ENCODE measurements around the gene CFAP61. TPM values are rescaled to one million over a fixed set of nuclear protein-coding genes. Genes with fewer than 3 reads are reported as not detected.
A peak's percentile ranks its signal among the peaks of the same experiment; 100 is the strongest.

The CFAP61 gene
- total RNA-seq, 4 donors from 2014 or later, result 17.1 to 94.8 (median 41.4) TPM

DNA sequence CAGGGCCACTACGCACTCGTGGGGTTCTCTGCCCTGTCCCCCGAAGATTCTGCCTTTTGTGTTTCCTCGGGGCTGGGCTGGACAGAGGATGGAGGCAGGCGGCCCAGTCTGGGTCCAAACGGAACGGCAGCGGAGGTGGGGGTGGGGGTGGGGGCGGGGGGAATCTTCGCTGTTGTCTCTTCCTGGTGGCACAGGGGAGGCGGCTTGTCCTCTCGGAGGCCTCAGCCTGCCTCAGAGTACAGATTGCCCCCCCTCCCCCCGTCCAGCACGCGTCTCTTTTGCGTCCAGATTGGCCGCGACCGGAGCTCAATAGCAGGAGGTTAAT lies 314.2 kb downstream of the CFAP61 start:
- intact Hi-C loops (cut with DNase I; ENCODE audit: low total_unique reads) (no loop called here), in situ Hi-C loops (cut with MboI; ENCODE audit: low sequenced_read_pairs in 4 of 4) (no loop called here)
- Histone ChIP-seq H3K36me3 (no peaks in the 10 kb centered on the region), H3K27ac (no peak overlapping the region), H3K4me3 (no peak overlapping the region), H3K4me1 (peaks cover 3 to 8% of the 10 kb centered on the region in 2 donors), H3K27me3 (peaks cover 67 to 77% (median 76%) of the 10 kb centered on the region in 3 donors), H3K9me3 (no peaks in the 10 kb centered on the region)
- DNase-seq (no peak), ATAC-seq (no peak)
- TF ChIP-seq, protein P1, sequence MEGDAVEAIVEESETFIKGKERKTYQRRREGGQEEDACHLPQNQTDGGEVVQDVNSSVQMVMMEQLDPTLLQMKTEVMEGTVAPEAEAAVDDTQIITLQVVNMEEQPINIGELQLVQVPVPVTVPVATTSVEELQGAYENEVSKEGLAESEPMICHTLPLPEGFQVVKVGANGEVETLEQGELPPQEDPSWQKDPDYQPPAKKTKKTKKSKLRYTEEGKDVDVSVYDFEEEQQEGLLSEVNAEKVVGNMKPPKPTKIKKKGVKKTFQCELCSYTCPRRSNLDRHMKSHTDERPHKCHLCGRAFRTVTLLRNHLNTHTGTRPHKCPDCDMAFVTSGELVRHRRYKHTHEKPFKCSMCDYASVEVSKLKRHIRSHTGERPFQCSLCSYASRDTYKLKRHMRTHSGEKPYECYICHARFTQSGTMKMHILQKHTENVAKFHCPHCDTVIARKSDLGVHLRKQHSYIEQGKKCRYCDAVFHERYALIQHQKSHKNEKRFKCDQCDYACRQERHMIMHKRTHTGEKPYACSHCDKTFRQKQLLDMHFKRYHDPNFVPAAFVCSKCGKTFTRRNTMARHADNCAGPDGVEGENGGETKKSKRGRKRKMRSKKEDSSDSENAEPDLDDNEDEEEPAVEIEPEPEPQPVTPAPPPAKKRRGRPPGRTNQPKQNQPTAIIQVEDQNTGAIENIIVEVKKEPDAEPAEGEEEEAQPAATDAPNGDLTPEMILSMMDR (IDR thresholded peaks at IDR 0.05 in 4 of 5, conservative IDR thresholded peaks at IDR 0.05 in 1 of 5), result no peak
- TF ChIP-seq POLR2A (IDR thresholded peaks at IDR 0.05), result no peak

DNA sequence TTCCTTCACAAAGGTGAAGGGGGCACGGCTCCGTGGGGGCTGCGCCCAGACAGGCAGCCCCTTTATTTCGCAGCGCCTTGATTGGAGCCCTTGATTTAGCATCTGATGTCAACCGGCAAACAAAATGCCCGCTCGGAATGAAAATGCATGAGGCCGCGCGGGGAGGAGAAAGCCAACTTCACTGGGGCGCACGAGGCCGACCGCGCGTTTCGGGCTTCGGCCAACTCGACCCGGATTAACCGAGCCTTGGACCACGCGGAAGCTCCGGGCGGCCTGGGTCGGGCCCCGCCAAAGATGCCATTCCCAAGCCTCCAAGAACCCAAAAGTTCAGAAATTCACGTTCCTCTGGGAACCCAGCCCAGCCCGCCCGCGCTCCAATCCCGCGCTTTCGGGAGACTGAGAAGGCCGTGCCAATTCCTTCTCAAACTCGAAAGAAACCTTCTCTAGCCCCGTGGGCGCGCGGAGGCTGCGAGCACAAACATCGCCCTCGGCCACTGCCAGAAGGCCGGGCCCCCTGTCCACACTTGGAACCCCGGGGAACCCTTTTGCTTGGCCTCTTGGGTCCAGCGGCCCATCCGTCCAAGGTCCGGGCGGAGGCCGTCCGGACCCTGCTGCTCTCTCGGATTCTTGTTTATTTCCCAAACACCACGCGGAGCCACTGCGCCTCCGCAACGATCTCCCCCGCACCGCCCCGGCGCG lies 314.7 kb downstream of the CFAP61 start:
- H3K27ac ChIP-seq, result no peak overlapping the region
- ATAC-seq, result no peak
- H3K9me3 ChIP-seq, result no peaks in the 10 kb centered on the region
- no peaks in the 10 kb centered on the region for H3K36me3 ChIP-seq
- no peak for DNase-seq
- TF ChIP-seq, protein P1 (IDR thresholded peaks at IDR 0.05 in 4 of 5, conservative IDR thresholded peaks at IDR 0.05 in 1 of 5), result no peak
- TF ChIP-seq POLR2A (IDR thresholded peaks at IDR 0.05), result no peak
- in situ Hi-C loops (cut with MboI; ENCODE audit: low sequenced_read_pairs in 4 of 4) (no loop called here), intact Hi-C loops (cut with DNase I; ENCODE audit: low total_unique reads) (no loop called here)
- peaks cover 3 to 8% of the 10 kb centered on the region in 2 donors for H3K4me1 ChIP-seq
- H3K27me3 ChIP-seq, result peaks cover 70 to 77% (median 73%) of the 10 kb centered on the region in 3 donors
- H3K4me3 ChIP-seq, result peak overlapping the region in 3 of 4 donors; percentile 29 to 46 (median 36)

DNA sequence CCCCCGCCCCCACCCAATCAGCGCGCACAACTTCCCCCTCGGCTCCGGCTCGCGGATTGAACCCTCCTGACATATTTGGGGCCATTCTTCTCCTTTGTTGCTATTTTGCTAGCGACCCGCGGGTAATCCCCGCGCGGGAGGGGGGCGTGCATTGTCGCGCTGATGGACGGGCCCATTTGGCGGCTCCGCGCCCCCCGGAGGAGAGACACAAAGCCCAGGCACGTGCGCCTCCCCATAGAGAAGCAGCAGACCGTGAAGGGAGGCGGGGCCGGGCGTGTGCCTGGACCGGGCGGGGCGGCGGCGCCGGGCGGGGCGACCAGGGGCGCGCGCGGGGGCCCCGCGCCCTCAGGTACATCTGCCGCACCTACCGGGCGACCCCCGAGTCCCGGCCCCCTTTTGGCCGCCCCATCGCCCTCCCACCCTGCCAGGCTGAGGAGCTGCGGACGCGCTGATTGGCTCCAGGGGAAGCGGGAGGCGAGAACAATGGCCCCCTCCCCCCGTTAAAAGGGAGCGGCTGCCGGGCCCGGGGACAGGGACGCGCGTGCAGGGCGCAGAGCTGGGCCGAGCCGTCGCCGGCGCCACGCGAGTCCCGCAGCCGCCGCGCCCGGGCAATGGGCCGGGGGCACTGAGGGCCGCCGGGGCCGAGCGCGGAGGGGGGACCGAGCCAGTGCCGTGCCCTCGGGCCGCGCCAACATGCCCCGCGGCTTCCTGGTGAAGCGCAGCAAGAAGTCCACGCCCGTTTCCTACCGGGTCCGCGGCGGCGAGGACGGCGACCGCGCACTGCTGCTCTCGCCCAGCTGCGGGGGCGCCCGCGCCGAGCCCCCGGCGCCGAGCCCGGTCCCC lies 315.5 kb downstream of the CFAP61 start, which contains the start of gene INSM1:
TSS of gene INSM1 (plus strand) at position 530 of the 843 bp plus-strand sequence. CDS start at position 694, 164 bp downstream.
- intact Hi-C loops (cut with DNase I; ENCODE audit: low total_unique reads), result no loop called here
- in situ Hi-C loops (cut with MboI; ENCODE audit: low sequenced_read_pairs in 4 of 4), result no loop called here
- no peaks in the 10 kb centered on the region for H3K9me3 ChIP-seq
- H3K36me3 ChIP-seq, result no peaks in the 10 kb centered on the region
- ATAC-seq (no peak), DNase-seq (no peak)
- peaks cover 66 to 72% (median 70%) of the 10 kb centered on the region in 3 donors for H3K27me3 ChIP-seq
- H3K4me3 ChIP-seq, result peak within 1 kb of the TSS in 3 of 4 donors; percentile 36 to 46 (median 39)
- peaks cover 3 to 8% of the 10 kb centered on the region in 2 donors for H3K4me1 ChIP-seq
- TF ChIP-seq POLR2A (IDR thresholded peaks at IDR 0.05), result no peak
- TF ChIP-seq, protein P1 (IDR thresholded peaks at IDR 0.05 in 4 of 5, conservative IDR thresholded peaks at IDR 0.05 in 1 of 5), result no peak
- H3K27ac ChIP-seq, result no peak within 1 kb of the TSS

DNA sequence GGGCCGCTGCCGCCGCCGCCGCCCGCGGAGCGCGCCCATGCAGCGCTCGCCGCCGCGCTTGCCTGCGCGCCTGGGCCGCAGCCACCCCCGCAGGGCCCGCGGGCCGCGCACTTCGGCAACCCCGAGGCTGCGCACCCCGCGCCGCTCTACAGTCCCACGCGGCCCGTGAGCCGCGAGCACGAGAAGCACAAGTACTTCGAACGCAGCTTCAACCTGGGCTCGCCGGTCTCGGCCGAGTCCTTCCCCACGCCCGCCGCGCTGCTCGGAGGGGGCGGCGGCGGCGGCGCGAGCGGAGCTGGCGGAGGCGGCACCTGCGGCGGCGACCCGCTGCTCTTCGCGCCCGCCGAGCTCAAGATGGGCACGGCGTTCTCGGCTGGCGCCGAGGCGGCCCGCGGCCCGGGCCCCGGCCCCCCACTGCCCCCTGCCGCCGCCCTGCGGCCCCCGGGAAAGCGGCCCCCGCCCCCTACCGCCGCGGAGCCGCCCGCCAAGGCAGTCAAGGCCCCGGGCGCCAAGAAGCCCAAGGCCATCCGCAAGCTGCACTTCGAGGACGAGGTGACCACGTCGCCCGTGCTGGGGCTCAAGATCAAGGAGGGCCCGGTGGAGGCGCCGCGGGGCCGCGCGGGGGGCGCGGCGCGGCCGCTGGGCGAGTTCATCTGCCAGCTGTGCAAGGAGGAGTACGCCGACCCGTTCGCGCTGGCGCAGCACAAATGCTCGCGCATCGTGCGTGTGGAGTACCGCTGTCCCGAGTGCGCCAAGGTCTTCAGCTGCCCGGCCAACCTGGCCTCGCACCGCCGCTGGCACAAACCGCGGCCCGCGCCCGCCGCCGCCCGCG lies 316.3 kb downstream of the CFAP61 start:
- ATAC-seq (peak in 1 of 2 donors; percentile 36), DNase-seq (no peak)
- Histone ChIP-seq H3K9me3 (no peaks in the 10 kb centered on the region), H3K27me3 (peaks cover 61 to 69% (median 67%) of the 10 kb centered on the region in 3 donors), H3K4me3 (peak overlapping the region; percentile 4 to 44 (median 29)), H3K36me3 (no peaks in the 10 kb centered on the region), H3K4me1 (peaks cover 3 to 8% of the 10 kb centered on the region in 2 donors), H3K27ac (no peak overlapping the region)
- intact Hi-C loops (cut with DNase I; ENCODE audit: low total_unique reads) (no loop called here), in situ Hi-C loops (cut with MboI; ENCODE audit: low sequenced_read_pairs in 4 of 4) (no loop called here)
- TF ChIP-seq POLR2A (IDR thresholded peaks at IDR 0.05), result no peak
- TF ChIP-seq, protein P1 (IDR thresholded peaks at IDR 0.05 in 4 of 5, conservative IDR thresholded peaks at IDR 0.05 in 1 of 5), result no peak
